Activated CD4-positive, alpha-beta T cell treated with anti-CD3 and anti-CD28 coated beads, Interleukin-2, amount 50 U/mL, for 24 hours (primary cell): ENCODE data around the gene ERCC8.
"Not testable (repeated sequence)": the region's sequence is repeated elsewhere in the genome, so short reads cannot be mapped to it uniquely, and the experiment has no call there.

Experiments
- DNase-seq, 2 donors: peaks; one replicate each; pipeline ENCODE4 v3.0.0-alpha.2; 2020; ENCODE audit warnings: low read depth in 1 of 2, low spot score in 1 of 2

ERCC8 gene, protein sequence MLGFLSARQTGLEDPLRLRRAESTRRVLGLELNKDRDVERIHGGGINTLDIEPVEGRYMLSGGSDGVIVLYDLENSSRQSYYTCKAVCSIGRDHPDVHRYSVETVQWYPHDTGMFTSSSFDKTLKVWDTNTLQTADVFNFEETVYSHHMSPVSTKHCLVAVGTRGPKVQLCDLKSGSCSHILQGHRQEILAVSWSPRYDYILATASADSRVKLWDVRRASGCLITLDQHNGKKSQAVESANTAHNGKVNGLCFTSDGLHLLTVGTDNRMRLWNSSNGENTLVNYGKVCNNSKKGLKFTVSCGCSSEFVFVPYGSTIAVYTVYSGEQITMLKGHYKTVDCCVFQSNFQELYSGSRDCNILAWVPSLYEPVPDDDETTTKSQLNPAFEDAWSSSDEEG

DNA sequence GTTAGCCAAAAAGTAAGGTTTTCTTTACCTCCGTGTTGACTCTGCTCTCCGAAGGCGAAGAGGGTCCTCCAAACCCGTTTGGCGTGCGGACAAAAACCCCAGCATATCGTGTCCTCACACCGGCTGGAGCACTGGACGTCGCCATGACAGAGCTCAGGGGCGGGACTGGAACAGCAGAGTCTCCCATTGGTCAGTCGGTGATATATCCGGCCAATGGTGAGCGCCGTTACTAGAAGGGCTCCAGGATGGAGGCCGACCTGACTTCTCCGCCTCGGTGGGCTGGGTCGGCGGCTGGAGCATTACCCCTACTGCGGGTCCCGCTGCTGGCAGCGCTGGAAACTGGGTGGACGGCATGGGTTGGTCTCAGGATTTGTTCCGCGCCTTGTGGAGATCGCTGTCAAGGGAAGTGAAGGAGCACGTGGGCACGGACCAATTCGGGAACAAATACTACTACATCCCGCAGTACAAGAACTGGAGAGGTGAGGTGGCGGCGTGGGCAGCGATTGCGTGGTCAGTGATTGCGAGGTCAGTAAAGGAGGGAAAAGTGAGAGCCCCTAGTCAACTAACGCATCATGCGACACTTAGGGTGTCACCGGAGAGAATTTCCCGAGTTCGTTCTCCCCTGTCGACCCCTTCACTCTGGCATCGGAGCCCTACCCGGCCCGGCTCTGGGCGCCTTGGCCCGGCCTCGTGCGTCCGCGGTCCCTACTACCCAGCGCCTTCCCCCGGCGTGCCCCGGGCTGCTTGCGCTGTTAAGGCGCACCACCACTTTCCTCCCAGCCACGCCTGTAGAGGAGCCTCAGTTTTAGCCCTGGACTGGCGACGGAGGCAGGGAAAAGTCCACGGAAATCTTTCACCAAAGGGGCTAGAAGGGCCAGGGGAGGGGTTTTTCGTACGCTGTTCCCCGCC is at the start of gene ERCC8, which contains the start of gene NDUFAF2:
Gene ERCC8, minus strand, starts transcription at position 167 of the 909 bp plus-strand sequence. Its CDS starts 62 bp downstream, at position 105.
Gene NDUFAF2, plus strand, starts transcription at position 302 of the 909 bp plus-strand sequence. Its CDS starts 51 bp downstream, at position 353.
- peak; percentile 68 to 85 for DNase-seq

DNA sequence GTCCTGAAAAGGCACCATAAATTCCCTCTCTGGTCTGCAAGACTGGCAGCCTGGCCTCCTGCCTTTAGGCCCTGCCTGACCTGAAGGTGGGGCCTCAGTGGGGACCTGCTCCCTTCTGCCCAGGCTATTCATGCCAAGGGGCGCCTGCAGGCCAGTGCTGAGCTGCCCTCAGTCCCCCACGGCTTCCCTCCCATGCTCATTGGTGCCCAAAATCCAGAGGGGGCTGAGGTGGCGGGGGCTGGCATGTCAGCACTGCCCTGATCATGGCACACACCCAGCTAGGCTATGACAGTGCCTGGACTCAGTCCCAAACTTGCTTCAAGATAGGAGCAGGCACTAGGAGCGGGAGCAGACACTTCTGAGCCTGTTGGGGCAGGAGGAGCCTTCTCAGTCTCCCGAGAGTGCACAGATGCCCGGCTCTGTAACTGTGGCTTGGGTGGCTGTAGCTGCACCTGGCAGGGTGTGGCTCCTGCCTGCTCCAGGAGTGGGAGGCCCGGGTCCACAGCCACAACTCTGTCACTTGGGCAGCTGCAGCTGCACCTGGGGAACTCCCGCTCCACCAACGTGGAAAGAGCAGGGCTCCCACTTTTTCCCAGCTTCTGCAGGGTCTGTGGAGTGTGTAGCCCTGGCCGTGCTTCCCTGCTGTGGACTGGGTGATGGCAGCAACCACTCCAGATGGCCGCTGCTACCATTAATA is 49.2 kb upstream of the ERCC8 start:
- DNase-seq, result no peak

DNA sequence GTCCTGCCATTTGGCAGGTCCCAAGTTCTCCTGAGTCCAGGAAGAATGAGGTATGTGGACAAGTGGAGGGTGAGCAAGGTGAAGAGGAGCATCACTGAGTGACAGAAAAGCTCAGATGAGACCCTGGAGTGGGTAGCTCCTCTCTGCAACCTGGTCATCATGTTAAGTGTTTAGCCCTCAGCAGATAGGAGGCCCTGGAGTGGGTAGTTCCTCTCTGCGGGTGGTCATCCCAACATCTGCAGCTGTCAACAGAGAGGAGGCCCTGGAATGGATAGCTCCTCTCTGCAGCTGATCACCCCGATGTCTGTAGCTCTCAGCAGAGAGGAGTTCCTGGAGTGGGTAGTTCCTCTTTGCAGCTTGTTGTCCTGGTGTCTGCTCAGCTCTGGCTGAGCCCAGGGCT is 48.6 kb upstream of the ERCC8 start:
- DNase-seq, result no peak

DNA sequence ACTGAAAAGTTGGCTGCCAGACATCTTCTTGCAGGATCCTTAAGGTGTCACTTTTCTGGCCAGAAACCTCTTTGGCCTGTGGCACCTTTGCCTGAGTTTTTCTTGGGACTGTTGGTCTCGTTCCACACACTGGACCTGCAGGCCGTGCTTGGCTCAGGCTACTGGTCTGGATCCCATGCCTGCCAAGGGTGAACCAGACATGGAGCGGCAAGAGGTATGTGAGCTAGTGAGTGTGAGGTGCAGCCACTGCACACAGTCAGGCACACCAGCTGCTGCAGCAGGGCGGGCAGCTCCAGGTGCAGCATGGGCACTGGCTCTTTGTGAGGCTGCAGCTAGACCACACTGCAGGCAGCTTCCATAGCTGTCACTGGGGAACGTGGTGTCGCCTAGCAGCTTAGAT is 48.0 kb upstream of the ERCC8 start:
- no peak for DNase-seq

DNA sequence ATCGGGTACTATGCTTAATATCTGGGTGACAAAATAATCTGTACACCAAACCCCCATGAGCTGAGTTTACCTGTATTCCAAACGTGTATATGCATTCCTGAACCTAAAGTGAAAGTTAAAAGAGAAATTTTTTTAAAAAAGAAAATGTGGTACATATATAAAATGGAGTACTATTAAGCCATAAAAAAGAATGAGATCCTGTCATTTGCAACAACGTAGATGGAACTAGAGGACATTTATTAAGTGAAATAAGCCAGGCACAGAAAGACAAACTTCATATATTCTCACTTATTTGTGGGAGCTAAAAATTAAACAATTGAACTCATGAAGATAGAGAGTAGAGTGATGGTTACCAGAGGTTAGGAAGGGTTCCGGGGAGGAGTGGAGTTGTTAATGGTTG is 44.9 kb upstream of the ERCC8 start:
- no peak for DNase-seq

DNA sequence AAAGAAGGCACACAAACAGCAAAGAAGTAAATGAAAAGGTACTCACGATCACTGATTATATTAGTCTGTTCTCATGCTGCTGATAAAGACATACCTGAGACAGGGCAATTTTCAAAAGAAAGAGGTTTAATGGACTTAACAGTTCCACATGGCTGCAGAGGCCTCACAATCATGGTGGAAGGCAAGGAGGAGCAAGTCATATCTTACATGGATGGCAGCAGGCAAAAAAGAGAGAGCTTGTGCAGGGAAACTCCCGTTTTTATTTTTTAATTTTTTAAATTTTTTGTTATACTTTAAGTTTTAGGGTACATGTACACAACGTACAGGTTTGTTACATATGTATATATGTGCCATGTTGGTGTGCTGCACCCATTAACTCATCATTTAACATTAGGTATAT is 37.3 kb upstream of the ERCC8 start:
- not testable (repeated sequence) for DNase-seq

DNA sequence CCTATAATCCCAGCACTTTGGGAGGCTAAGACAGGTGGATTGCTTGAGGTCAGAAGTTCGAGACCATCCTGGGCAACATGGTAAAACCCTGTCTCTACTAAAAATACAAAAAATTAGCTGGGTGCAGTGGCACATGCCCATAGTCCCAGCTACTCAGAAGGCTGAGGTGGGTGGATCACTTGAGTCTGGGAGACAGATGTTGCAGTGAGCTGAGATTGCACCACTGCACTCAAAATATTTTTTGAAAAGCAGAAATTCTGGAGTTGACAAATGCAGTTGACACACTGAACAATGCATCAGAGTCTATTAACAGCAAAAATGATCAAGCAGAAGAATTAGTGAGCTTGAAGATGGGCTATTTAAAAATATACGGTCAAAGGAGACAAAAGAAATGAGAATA is 35.6 kb upstream of the ERCC8 start:
- DNase-seq, result no peak

DNA sequence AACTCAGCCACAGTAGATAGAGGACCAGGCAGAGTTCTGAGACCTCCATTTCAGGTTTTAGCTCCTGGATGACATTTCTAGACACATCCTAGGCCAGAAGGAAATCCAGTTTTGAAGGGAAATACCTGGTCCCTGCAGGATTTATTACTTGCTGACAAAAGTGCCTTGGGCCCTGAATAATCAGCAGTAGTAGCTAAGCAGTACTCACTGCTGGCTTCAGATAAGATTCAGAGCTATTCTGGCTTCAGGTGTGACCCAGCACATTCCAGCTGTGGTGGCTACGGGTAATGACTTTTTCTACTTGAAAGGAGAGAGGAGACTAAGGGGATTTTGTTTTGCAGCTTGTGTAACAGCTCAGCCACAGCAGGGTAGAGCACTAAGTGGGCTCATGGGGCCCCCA is 34.1 kb upstream of the ERCC8 start:
- DNase-seq, result no peak

DNA sequence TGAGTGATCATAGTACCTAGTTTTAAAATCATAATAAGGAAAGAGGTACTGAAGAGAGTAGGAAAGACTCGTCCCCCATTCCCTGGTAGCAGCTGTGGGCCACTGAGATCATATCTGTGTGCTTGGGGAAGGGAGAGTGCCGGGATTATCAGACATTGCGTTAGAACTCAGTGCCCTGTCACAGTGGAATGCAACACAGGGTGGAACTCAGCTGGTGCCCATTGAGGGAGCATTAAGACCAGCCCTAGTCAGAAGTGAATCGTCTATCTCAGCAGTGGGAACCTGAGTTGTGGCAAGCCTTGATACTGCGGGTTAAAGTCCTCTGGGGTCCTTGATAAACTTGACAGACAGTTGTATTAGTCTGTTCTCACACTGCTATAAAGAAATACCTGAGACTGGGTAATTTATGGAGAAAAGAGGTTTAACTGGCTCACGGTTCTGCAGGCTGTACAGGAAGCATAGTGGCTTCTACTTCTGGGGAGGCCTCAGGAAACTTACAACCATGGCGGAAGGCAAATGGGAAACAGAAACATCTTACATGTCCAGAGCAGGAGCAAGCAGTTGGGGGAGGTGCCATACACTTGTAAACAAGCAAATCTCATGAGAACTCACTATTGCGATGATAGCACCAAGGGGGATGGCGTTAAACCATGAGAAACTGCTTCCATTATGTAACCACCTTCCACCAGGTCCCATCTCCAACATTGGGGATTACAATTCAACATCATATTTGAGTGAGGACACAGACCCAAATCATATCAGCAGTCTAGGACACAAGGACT is 33.3 kb upstream of the ERCC8 start:
- DNase-seq, result no peak

DNA sequence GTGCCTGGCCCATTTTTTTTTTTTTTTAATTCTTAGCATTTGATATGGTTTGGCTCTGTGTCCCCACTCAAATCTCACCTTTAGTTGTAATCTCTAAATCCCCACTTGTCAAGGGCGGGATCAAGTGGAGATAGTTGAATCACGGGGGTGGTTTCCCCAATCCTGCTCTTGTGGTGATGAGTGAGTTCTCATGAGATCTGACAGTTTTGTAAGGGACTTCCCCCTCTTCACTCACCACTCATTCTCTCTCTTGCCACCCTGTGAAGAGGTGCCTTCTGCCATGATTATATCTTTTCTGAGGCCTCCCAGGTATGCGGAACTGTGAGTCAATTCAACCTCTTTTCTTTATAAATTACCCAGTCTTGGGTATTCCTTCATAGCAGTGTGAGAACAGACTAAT is 27.4 kb upstream of the ERCC8 start:
- peak in 1 of 2 donors; percentile 62 for DNase-seq

DNA sequence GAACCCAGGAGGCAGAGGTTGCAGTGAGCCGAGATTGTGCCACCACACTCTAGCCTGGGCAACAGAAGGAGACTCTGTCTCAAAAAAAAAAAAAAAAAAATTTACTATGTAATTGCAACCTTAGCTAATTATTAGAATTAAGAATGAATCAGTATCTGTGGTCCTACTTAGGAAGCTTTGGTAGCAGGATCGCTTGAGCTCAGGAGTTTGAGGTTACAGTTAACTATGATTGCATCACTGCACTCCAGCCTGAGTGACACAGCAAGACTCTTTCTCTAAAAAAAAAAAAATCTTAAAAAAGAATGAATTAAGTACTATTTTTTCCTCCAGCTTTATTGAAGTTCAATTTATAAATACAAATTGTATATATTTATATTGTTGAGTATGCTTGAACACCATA is 16.8 kb upstream of the ERCC8 start:
- DNase-seq, result no peak

DNA sequence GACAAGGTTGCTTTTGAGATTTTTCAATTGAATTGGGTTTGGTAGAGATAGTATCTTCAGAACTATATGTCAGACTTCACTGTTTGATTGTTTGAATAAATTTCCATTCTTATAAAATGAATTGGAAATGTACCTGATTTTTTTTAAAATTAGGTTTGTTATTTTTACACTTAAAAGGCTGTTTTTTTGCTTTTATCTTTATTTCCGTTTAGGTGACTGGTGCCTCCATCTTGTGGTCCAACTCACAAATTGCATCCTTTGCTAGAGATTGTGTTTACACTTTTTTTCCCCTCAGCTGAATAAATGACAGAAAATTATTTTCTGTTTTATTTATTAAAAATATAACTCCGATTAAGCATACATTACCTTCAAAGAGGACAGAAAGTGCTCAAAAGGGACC is 15.7 kb upstream of the ERCC8 start:
- no peak for DNase-seq

DNA sequence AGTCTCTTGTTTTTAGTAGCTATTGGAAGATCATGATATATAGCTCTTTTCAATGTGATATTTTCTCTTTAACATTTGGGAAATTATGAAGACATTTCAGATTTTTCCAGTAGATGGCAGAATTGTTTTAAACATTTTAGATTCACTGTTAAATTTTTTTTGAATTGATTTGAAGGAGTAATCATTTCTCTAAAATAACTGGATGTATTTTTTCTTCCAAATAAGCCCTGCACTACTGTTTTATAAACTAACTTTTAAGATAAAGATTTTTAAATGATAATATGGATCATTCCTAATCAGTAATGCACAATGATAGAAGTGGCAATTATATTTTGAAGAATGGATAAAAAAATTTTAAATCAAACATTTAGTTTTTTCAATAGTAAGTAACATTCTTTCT is 14.3 kb upstream of the ERCC8 start:
- no peak for DNase-seq

DNA sequence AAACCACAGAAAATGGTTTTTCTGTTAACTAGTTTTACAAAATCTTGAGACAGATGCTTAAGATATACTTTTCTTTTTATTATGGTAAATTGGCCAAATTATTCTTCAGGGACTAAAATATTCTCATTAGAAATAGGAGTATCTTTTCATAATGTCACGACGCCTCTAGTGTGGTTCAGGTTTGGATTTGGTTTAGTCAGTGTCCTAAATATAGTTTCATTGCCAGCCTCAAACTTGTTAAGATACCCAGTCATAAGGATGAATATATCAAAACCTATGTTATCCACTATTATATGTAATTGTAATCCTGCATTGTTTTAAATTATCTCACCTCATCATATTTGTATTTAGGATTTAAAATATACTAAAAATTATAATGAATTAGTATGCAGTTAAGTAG is 13.8 kb upstream of the ERCC8 start:
- DNase-seq, result no peak

DNA sequence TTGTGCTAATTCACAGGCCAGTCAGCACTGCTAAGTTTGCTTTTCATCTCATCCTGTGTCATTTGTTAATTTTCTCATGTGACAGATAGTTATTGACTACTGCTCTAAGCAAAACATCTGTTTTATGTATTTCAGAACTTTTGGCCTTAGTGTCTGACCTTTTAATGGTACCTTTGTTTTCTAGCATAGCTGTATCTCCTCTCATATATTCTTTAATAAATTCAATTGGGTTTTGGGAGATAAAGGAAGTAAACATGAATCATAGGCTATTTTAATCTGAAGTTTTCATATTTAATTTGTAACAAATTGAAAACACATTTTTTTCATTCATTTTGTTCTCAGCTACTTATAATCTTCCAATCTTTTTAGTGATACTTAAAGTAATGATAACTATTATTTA is 13.2 kb upstream of the ERCC8 start:
- no peak for DNase-seq

DNA sequence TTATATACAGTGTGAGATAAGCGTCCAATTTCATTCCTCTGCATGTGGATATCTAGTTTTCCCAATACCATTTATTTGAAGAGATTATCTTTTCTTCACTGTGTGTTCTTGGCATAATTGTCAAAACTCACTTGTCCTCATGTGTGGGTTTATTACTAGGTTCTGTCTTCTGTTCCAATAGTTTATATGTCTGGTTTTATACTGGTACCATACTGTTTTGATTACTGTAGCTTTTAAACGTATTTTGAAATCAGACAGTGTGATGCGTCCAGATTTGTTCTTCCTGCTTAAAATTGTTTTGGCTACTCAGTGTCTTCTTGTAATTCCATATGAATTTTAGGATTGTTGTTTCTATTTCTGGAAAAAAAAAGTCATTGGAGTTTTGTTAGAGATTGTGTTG is 10.4 kb upstream of the ERCC8 start:
- DNase-seq, result no peak

DNA sequence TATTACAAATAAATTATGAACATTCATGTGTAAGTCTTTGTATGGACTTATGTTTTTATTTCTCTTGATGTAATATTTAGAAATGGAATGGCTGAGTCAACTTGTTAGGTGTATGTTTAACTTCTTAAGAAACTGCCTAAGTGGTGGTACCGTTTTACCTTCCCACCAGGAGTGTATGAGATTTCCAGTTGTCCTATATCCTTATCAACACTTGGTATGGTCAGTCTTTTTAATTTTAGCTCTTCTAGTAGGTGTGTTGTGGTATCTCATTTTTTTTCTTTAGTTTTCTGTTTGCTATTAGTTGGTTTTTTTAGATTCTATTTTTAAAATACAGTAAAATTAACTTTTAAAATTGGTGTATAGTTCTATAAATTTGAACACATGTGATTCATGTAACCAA is 3.9 kb upstream of the ERCC8 start:
- no peak for DNase-seq

DNA sequence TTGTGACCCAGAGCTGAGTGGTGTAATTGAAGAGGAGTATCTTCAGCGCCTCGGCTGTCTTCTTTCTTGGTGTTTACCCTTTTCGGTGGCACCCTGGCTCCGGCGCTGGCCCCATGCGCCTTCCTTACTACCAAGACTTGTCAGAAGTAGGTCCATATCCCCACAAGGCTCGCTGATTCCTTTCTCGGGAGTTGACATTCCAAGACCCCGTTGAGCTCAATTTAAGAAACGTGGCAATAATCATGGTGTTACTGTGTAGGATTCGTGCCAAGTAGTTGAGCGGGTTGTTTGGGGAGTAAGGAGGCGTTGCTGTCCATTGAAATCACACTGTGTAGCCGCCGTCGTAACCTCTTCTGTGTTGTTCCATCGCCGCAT is 930 bp upstream of the ERCC8 start:
- DNase-seq, result peak; percentile 4 to 6

DNA sequence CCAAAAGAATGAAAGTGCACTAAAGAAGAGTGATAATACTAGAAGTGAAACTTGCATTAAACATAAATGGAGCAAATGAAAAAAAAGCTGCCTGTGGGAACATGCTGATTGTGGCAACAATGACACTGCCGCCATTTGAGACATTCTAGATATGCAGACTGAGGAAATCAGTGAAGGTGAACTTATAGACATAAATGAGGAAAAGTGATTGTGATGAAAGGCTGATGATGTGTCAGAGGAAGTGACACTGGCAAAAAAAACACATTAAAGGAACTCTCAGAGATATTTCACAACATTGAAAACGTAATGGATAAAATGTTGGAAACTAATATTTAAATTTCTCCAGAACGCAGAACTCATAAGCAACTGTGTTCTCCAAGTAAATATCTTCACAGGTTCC is 1.2 kb downstream of the ERCC8 start:
- no peak for DNase-seq

DNA sequence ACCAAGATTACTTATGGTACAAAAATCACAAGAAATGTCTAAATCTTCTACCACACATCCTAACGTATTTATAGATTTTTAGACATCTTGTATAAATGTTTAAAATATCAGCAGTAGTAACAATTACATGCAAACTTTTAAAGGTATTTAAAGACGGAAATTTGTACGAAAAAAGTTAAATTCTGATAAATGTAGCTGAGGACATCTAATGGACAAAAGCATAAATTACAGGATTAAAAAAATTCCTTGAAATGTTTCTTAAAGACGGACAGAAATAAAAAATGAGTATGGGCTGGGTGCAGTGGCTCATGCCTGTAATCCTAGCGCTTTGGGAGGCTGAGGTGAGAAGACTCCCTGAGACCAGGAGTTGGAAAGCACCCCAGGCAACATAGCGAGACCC is 15.8 kb downstream of the ERCC8 start:
- DNase-seq, result no peak

DNA sequence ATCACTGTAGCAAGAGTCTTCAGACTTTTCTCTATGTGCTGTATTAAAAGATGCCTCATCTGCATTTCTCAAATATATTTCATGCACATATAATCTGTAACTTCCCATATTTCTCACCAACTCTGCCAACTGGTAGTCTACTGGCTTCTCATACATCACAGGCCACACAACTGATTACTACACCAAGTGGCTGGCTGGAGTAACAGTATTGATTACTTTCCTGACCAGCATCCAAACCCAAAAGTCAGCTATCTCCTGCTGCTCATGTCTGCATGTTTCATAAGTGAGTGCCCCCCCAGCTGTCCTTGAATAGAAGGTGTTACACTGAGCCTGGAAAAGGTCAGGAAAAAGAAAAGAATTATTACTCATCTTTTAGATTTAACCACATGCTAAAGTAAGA is 17.4 kb downstream of the ERCC8 start:
- no peak for DNase-seq
